ENCODE results near the gene RTP5. TPM values are rescaled to one million over a fixed set of nuclear protein-coding genes. Genes with fewer than 3 reads are reported as not detected.

The RTP5 gene
- total RNA-seq, 3 donors from 2014 or later = not detected

- TF ChIP-seq, protein P1, sequence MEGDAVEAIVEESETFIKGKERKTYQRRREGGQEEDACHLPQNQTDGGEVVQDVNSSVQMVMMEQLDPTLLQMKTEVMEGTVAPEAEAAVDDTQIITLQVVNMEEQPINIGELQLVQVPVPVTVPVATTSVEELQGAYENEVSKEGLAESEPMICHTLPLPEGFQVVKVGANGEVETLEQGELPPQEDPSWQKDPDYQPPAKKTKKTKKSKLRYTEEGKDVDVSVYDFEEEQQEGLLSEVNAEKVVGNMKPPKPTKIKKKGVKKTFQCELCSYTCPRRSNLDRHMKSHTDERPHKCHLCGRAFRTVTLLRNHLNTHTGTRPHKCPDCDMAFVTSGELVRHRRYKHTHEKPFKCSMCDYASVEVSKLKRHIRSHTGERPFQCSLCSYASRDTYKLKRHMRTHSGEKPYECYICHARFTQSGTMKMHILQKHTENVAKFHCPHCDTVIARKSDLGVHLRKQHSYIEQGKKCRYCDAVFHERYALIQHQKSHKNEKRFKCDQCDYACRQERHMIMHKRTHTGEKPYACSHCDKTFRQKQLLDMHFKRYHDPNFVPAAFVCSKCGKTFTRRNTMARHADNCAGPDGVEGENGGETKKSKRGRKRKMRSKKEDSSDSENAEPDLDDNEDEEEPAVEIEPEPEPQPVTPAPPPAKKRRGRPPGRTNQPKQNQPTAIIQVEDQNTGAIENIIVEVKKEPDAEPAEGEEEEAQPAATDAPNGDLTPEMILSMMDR (IDR thresholded peaks at IDR 0.05) = no peak
- Histone ChIP-seq H3K4me3 (no peak overlapping the region), H3K36me3 (ENCODE audit: low read depth) (no peaks in the 10 kb centered on the region), H3K9me3 (no peaks in the 10 kb centered on the region), H3K4me1 (ENCODE audit: low read depth) (peaks cover 19% of the 10 kb centered on the region)
- ATAC-seq (peak; percentile 19), DNase-seq (peak in 2 of 3 donors; percentile 36 to 58)
- intact Hi-C loops (cut with DNase I, micrococcal nuclease) = no loop called here
These were observed 10.5 kb upstream of the RTP5 start for GRCh38 chr2:241859017-241859435.

DNA sequence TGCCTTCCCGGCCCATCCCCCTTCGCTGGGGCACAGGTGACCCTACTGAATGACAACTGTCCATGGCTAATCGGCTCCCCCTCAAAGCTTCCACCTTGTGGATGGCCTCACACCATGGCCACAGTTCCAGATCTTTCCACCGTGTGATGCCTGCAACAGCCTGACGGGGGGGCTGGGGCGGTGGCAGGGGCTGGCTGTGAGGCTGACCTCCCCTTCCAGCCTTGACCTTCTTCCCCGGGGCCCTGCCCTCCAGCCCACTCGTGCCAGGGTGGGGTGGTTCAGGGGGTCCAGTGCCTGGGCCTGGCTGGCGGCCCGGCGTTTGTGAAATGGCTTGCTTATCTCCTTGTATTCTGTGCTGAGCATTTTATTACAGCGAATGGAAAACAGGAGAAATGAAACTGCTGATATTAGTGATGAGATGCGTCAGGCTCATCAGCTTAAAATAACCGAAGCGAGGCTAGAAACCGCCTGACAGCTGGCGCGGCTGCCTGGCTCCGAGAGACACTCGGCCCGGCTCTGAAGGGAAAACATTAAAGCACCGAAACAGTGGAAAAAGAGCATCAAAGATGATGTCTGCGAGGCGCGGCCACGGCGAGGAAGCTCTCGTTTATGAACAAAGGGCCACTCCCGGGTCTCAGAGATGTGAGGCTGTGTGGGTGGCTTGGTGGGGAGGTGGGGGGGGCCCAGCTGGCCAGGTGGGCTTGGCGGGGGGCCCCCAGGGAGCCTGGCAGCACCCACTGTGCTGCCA is 9.9 kb upstream of the RTP5 start:
- ATAC-seq (peak; percentile 55), DNase-seq (peak; percentile 41 to 61 (median 51))
- TF ChIP-seq, protein P1 (IDR thresholded peaks at IDR 0.05) = peak; percentile 14
- H3K4me3 ChIP-seq = no peak overlapping the region
- H3K9me3 ChIP-seq = no peaks in the 10 kb centered on the region
- intact Hi-C loops (cut with DNase I, micrococcal nuclease) = no loop called here
- H3K36me3 ChIP-seq (ENCODE audit: low read depth) = no peaks in the 10 kb centered on the region
- H3K4me1 ChIP-seq (ENCODE audit: low read depth) = peaks cover 19% of the 10 kb centered on the region

GRCh38 chr2:241860184-241861078 is 9.1 kb upstream of the RTP5 start:
- Histone ChIP-seq H3K4me3 (no peak overlapping the region), H3K36me3 (ENCODE audit: low read depth) (no peaks in the 10 kb centered on the region), H3K9me3 (no peaks in the 10 kb centered on the region), H3K4me1 (ENCODE audit: low read depth) (peaks cover 19% of the 10 kb centered on the region)
- TF ChIP-seq, protein P1 (IDR thresholded peaks at IDR 0.05) = no peak
- intact Hi-C loops (cut with DNase I, micrococcal nuclease) = no loop called here
- DNase-seq (peak in 1 of 3 donors; percentile 28), ATAC-seq (peak; percentile 7)

DNA sequence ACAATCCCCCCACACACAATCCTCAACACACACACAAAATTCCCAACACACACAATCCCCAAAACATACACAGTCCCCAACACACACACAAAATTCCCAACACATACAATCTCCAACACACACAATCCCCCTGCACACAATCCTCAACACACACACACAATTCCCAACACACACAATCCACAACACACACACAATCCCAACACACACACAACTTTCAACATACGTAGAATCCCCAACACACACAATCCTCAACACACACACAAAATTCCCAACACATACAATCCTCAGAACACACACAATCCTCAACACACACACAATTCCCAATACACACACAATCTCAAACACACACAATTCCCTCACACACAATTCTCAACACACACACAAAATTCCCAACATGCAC is 8.3 kb upstream of the RTP5 start:
- Histone ChIP-seq H3K36me3 (ENCODE audit: low read depth) (no peaks in the 10 kb centered on the region), H3K9me3 (no peaks in the 10 kb centered on the region), H3K4me3 (no peak overlapping the region), H3K4me1 (ENCODE audit: low read depth) (peaks cover 19% of the 10 kb centered on the region)
- DNase-seq (no peak), ATAC-seq (no peak)
- intact Hi-C loops (cut with DNase I, micrococcal nuclease) = no loop called here
- TF ChIP-seq, protein P1 (IDR thresholded peaks at IDR 0.05) = no peak

DNA sequence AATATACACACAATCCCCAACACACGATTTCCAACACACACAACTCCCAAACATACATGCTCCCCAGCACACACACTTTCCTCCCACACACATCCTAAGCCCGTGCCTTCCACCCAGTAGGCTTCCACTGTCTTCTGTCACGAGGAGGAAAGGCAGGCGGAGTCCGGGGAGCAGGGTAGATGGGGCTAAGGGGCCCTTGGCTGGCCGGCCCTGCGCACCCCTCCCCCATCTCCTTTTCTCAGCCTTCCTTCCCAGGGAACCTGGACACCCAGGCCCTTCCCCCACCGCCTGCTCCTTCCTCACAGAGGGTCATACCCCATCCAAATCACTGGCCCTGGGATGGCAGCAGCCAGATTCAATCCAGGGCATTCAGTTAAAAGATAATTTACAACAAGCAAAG is 7.4 kb upstream of the RTP5 start:
- no peaks in the 10 kb centered on the region for H3K9me3 ChIP-seq
- peaks cover 19% of the 10 kb centered on the region for H3K4me1 ChIP-seq (ENCODE audit: low read depth)
- no peaks in the 10 kb centered on the region for H3K36me3 ChIP-seq (ENCODE audit: low read depth)
- DNase-seq (peak in 1 of 3 donors; percentile 34), ATAC-seq (no peak)
- intact Hi-C loops (cut with DNase I, micrococcal nuclease) = no loop called here
- H3K4me3 ChIP-seq = no peak overlapping the region
- TF ChIP-seq, protein P1 (IDR thresholded peaks at IDR 0.05) = no peak

Data from mucosa of descending colon (tissue), 3 donors.